ENCODE measurements around the gene DUSP22. TPM values are rescaled to one million over a fixed set of nuclear protein-coding genes. Genes with fewer than 3 reads are reported as not detected.

Gene DUSP22
- polyA plus RNA-seq, 3 donors: 107 to 120 (median 117) TPM

DNA sequence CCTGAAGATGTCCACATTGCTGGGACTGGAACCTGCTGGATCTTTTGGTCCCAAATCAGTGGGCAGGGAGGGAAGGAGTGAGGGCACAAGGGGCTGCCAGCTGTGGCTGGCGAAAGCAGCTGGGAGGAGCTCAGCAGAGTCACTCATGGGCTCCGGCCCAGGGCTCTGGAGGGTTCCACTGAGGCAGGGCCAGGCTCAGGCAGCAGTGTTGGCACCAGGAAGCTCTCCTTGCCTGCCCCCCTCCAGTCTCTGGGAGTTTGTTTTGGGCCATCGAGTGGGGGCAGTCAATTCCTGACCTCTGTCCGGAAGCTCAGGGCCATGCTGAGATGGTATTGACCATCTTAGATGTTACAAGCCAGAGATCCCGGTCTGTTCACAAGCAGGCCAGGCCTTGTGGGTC lies 60.2 kb downstream of the DUSP22 start:
- Histone ChIP-seq H3K36me3 (replicated peaks in 1 of 2; ENCODE audit: control insufficient read depth in 1 of 2, insufficient read depth in 2 of 2, low read length in 2 of 2) (peaks cover 43 to 59% of the 10 kb centered on the region in 2 donors), H3K27ac (ENCODE audit: low read depth in 1 of 2, low read length in 2 of 2) (no peak overlapping the region), H3K9me3 (replicated peaks in 1 of 2; ENCODE audit: control insufficient read depth in 1 of 2, insufficient read depth in 1 of 2, low read length in 2 of 2) (no peaks in the 10 kb centered on the region), H2AFZ (ENCODE audit: insufficient read depth, low read depth, low read length, poor library complexity, severe bottlenecking) (no peak overlapping the region), H3K4me1 (ENCODE audit: control insufficient read depth in 1 of 2, insufficient read depth in 2 of 2, low read length in 2 of 2) (peaks cover 17 to 20% of the 10 kb centered on the region in 2 donors), H3K27me3 (ENCODE audit: control insufficient read depth in 2 of 2, insufficient read depth in 2 of 2, low read length in 2 of 2) (no peaks in the 10 kb centered on the region), H3K9ac (ENCODE audit: insufficient read depth, low read length, poor library complexity, severe bottlenecking) (no peak overlapping the region), H3K4me3 (replicated peaks in 1 of 3; ENCODE audit: low read depth in 2 of 3, low read length in 3 of 3) (no peak overlapping the region), H3K79me2 (ENCODE audit: insufficient read depth, low read length) (no peaks in the 10 kb centered on the region), H4K20me1 (ENCODE audit: insufficient read depth, low read length) (no peaks in the 10 kb centered on the region), H3K4me2 (replicated peaks; ENCODE audit: extremely low read depth, low read length, poor library complexity, severe bottlenecking) (no peak overlapping the region)
- intact Hi-C loops (cut with micrococcal nuclease): no loop called here
- peaks cover 0 to 29% (median 2%) of the 10 kb centered on the region in 7 donors for H3K9me3 Mint-ChIP-seq
- DNase-seq: no peak
- H3K36me3 Mint-ChIP-seq: peaks cover 52 to 69% of the 10 kb centered on the region in 2 donors
- peaks cover 0 to 2% (median 0%) of the 10 kb centered on the region in 3 donors for H3K27me3 Mint-ChIP-seq (ENCODE audit: low read depth in 3 of 3)
- WGBS (ENCODE audit: insufficient coverage): 94% methylated on average over 5 of the region's 5 CpGs
- no peak for TF ChIP-seq CTCF (IDR thresholded peaks at IDR 0.05)
- H3K4me1 Mint-ChIP-seq: peaks cover 13% of the 10 kb centered on the region
- no peak overlapping the region for H3K4me3 Mint-ChIP-seq
- H3K27ac Mint-ChIP-seq: peak overlapping the region in 1 of 7 donors; percentile 14

- WGBS (ENCODE audit: insufficient coverage): 82% methylated on average over 11 of the region's 11 CpGs
- Histone ChIP-seq H3K79me2 (ENCODE audit: insufficient read depth, low read length) (no peaks in the 10 kb centered on the region), H3K27ac (ENCODE audit: low read depth in 1 of 2, low read length in 2 of 2) (no peak overlapping the region), H3K9ac (ENCODE audit: insufficient read depth, low read length, poor library complexity, severe bottlenecking) (no peak overlapping the region), H3K36me3 (replicated peaks in 1 of 2; ENCODE audit: control insufficient read depth in 1 of 2, insufficient read depth in 2 of 2, low read length in 2 of 2) (peaks cover 38 to 54% of the 10 kb centered on the region in 2 donors), H3K4me1 (ENCODE audit: control insufficient read depth in 1 of 2, insufficient read depth in 2 of 2, low read length in 2 of 2) (peaks cover 22 to 23% of the 10 kb centered on the region in 2 donors), H3K27me3 (ENCODE audit: control insufficient read depth in 2 of 2, insufficient read depth in 2 of 2, low read length in 2 of 2) (no peaks in the 10 kb centered on the region), H4K20me1 (ENCODE audit: insufficient read depth, low read length) (no peaks in the 10 kb centered on the region), H3K4me2 (replicated peaks; ENCODE audit: extremely low read depth, low read length, poor library complexity, severe bottlenecking) (no peak overlapping the region), H3K4me3 (replicated peaks in 1 of 3; ENCODE audit: low read depth in 2 of 3, low read length in 3 of 3) (no peak overlapping the region), H2AFZ (ENCODE audit: insufficient read depth, low read depth, low read length, poor library complexity, severe bottlenecking) (no peak overlapping the region), H3K9me3 (replicated peaks in 1 of 2; ENCODE audit: control insufficient read depth in 1 of 2, insufficient read depth in 1 of 2, low read length in 2 of 2) (no peaks in the 10 kb centered on the region)
- Mint-ChIP-seq H3K27ac (no peak overlapping the region), H3K4me1 (peaks cover 16% of the 10 kb centered on the region), H3K4me3 (no peak overlapping the region), H3K9me3 (peaks cover 0 to 29% (median 2%) of the 10 kb centered on the region in 7 donors), H3K36me3 (peaks cover 48 to 64% of the 10 kb centered on the region in 2 donors), H3K27me3 (ENCODE audit: low read depth in 3 of 3) (peaks cover 0 to 2% (median 0%) of the 10 kb centered on the region in 3 donors)
- no peak for TF ChIP-seq CTCF (IDR thresholded peaks at IDR 0.05)
- no peak for DNase-seq
- intact Hi-C loops (cut with micrococcal nuclease): no loop called here
These were observed 60.7 kb downstream of the DUSP22 start for GRCh38 chr6:352896-353470.

Measured in CD14-positive monocyte (primary cell).